Measurements from ENCODE around the gene EID3.
"Not testable (repeated sequence)": the region's sequence is repeated elsewhere in the genome, so short reads cannot be mapped to it uniquely, and the experiment has no call there.

EID3 gene

DNA sequence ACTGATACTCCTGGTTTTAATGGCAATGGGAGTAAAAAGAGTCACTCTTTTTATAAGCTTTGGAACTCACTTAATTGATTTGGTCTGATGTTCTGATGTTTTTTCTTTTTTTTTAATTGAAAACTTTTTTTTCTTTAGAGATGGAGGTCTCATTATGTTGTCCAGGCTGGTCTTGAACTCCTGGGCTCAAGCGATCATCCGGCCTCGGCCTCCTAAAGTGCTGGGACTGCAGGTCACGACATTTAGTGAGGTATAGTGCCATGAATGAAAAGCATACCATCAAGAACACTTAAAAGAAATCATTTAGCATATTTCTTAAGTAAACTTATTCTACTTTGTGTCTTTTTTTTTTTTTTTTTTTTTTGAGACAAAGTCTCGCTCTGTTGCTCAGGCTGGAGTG is 12.7 kb upstream of the EID3 start:
- DNase-seq: no peak

DNA sequence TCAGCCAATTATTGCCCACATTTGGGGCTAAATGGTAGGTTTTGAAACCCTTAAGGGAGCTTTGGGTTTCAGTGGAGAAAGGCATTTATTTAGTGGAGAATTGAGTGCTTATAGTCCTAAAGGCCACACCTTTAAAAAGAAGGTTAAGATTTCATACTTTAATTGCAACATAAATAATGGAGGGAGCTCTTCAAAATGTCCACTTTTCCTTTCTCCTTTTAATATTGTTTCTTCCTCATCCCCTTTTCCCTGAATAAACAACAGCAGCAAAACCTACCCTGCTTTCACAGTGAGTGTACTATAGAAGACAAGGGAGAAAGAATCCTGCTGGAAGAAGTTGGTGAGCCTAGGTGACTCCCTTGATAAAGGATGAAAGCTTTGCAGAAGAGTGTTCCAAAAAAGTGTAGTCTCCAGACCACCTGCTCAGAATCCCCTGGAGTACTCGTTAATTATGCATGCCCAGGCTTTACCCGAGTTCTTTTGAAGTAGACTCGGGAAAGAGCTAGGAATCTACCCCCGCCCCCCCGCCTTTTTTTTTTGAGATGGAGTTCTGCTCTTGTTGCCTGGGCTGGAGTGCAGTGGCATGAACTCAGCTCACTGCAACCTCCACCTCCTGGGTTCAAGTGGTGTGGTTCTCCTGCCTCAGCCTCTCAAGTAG is 11.5 kb upstream of the EID3 start:
- peak; percentile 43 for DNase-seq

DNA sequence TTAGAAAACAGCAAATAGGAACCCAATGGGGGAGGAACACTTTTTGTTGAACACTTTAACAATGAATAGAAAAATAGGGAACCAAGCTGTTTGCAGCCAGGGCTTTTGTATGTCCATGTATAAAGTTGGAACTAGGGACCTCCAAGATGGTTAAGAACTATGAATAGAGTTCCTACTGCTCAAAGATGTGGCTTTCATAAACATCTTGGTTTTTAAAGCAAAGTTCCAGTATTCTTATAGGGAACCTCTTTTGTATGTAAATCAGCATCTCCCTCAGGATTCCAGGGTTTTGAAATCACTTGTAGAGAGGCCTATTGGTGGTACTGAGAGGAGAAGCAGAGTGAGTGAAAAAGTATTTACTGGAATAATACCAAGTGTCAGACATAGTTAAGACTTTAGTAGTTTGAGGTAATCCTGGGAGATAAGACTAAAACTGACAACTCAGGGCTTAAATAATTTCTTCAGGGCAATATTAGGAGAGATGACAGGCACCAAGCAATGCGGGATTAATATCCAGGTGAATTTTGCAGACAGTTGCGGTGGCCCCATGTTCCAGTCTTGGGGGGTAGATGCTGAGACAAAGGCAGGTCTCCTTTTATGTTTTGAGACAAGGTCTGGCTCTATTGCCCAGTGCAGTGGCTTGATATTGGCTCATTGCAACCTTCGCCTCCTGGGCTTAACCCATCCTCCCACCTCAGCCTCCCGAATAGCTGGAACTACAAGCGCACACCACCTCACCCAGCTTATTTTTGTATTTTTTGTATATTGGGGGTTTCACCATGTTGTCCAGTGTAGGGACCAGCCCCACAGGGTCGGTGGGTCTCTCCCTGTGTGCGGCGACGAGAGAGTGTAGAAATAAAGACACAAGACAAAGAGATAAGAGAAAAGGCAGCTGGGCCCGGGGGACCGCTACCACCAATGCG is 10.4 kb upstream of the EID3 start:
- no peak for DNase-seq

- DNase-seq: not testable (repeated sequence)
Observed at GRCh38 chr12:104294158-104294859, 9.2 kb upstream of the EID3 start.

GRCh38 chr12:104294927-104295668 is 8.4 kb upstream of the EID3 start:
- no peak for DNase-seq

- DNase-seq: no peak
Observed at GRCh38 chr12:104295954-104296353, 7.6 kb upstream of the EID3 start.

DNA sequence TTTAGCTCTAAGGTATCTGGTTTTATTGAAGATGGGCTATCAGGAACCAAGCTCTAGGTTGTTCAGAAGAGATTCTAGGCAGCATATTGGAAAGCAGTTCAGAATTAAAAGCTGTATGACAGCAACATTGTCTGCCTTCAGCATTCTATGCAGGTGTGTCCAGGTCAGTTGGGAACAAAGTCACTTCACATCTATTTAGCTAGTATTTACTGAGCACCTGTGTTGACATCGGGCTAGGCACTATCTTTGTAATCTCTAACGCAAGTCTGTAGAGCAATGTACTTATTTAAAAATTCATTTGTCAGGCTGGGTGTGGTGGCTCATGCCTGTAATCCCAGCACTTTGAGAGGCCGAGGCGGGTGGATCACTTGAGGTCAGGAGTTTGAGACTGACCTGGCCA is 6.8 kb upstream of the EID3 start:
- no peak for DNase-seq

DNA sequence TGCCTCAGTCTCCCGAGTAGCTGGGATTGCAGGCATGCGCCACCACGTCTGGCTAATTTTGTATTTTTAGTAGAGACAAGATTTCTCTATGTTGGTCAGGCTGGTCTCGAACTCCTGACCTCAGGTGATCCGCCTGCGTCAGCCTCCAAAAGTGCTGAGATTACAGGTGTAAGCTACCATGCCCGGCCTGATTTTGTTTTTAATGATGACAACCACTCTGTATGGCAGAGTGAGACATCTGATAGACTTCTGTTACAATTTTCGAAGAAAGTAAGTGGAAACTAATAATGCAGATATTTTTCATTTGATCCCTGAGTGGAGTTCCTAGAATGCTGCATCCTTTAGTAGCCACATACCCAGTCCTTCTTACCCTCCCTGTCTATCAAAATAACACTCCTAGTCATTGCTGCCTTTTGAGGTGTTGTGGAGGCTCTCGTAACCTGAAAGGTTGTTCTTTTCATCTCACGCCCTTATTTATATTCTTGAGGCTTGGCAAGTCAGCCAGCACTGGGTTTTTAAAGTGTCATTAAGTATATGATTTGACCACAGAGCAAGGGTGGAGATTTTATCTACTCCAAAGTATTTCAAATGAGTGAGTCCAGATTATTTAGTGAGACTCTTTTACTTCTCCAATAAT is 5.9 kb upstream of the EID3 start:
- peak; percentile 44 for DNase-seq

DNA sequence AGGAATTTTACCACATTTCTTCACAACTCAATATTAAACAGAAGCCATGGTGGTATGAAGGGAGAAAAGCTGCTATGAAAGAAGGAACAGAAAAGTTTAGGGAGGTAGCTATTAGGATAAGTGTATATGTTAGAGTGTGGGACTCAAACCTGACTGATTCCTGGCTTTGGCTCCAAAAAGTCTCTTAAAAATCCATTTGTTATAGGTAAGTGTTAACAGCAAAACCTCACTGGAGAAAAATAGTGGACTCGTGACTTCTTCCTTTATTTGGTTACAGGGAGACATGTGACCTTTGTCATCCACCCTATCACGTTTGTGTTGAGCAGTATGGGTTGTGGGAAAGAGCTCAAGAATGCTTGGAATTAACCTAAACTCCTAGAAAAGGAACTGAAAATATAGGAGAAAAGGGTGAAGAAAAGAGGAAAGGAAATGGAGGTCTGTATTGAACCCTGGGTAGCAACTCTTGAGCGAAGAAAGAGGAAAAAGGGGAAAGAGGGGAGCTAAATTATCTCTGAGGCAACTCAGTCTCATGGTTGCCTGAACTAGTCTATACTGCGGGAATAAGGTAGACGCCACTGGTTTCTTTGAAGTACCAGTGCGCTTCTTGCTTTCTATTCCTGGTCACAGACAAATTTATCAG is 3.6 kb upstream of the EID3 start:
- DNase-seq: no peak

- DNase-seq: no peak
Observed at GRCh38 chr12:104304261-104305009, 896 bp downstream of the EID3 start.

- DNase-seq: no peak
Observed at GRCh38 chr12:104305349-104305748, 1.8 kb downstream of the EID3 start.

DNA sequence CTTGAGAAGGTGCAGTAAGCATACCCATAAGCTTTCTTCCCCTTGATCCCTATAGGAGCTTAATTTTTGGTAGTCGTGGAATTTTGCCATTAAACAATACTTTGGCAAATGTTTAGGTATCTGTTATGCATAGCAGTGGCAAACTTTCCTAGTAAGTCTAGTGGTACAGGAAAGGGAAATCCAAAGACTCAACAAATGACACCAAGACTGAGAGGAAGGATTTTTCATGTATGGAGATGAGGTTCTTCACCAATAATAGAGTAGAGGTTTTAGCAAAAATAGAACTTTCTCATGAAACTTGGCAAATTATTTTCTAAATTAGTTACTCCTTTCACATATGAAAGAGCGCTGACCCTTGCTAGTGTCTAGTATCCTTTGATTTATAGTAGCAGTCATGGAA is 2.8 kb downstream of the EID3 start:
- no peak for DNase-seq

- DNase-seq: no peak
Observed at GRCh38 chr12:104306943-104307654, 3.6 kb downstream of the EID3 start.

DNA sequence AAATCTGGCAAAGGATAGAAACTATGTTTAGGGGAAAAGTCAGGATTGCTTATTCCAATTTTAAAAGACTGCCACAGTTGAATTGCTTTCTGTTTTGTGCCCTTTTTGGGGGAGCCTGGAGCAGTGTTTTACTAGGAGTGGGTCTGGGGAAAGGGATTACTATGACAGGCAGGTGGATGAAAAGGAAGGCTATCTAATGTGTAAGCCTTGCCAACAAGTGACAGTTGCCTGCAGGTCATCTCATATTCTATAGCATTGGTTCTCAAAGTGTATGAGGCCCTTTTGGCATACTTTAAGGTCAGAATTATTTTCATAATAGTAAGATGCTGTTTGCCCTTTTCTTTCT is 4.1 kb downstream of the EID3 start:
- no peak for DNase-seq

- DNase-seq: no peak
Observed at GRCh38 chr12:104309446-104309993, 6.0 kb downstream of the EID3 start.

DNA sequence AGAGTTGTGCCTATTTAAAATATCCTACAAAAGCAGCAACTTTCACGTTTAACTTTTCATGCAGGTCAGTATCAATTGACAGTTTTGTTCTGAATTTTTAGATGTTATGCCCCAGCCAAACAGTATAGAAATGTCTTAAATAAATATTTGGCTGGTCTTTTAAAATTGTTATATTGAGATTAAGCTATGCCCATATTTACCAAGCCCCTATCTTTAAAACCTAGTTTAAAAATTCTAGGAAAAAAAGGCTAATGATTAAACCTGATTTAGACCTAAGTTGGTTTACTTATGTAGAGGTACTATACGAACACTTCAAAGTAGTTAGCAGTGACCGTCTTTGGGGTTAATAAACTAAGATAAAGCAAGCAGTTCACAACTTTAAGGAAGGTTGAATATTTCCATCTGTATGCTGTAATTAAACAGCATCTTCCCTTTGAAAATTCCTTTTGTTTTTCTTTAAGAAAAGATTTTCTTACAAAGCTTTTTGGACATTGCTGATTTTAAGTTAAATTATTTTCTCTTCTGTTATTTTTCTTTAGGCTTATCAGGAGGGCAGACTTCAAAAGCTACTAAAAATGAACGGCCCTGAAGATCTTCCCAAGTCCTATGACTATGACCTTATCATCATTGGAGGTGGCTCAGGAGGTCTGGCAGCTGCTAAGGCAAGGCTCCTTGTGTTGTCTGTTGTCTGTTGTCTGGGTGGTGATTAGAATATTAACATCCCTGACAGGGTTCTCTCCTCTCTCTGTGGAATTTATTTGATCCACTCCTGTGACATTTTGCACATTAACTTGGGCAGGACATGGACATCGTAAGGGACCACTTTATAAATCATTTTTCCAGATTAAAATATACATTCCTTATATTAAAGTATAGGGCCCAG is 7.5 kb downstream of the EID3 start:
- no peak for DNase-seq

DNA sequence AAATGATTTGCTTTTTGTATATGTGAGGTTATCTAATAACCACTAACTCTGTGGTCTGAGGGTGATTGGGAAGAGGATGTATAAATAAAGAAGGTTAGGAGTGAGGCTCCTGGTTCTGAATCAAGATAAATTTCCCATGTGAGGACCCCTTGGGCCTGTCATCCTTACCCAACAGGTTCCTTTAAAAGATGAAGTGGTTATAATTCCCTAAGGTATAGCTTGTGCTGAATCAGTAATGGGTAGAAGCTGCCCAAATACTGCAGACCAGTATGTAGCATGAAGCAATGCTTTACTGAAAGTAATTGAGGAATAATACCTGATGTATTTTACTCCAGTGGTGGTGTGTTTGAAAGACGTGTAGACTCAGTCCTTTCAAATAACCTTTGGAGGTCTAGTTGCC is 8.7 kb downstream of the EID3 start:
- DNase-seq: no peak

DNA sequence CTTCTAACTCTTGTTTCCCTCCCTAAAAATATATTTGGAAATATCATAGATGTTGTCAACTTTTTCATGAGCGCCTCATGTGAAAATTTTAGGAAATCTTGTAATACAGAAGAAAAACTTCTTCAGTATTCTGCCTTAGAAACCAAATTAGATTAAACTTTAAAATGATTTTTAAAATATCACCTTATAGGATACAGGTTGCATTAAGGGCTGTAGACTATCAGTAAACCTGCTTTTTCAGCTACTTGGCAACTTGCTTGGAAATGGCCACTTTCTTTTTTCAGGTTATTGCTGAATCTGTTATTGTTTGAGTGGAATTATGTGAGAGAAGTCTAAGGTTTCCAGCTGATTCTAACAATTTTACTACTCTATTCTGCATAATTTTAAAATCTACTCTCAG is 9.1 kb downstream of the EID3 start:
- DNase-seq: no peak

DNA sequence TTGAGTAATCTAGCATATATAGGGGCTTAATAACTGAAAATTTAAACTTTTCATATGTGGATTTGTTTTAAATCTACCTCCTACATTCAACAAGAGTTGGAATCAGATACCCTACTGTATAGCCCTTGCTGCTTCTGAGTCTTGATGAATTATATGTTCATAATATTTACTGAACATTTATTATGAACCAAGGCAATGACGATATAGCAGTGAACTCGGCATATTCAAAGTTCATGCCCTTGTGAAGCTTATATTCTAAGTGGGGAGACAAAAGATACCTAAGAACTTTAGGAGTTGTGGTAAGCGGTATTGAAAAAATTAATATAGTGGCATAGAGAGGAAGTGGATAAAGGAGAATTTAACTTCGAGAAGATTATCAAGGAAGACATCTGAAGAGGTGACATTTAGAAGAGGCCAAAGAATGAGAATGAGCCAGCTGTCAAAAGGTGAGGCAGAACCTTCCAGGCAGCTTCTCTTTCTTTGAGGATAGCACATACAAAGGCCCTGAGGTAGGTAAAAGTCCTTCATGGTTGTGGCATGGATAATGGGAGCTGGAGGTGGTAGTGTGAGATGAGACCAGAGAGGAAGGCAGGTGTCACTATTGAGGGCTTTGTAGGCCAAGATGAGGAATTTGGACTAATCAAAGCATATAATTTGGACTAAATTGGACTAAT is 10.2 kb downstream of the EID3 start:
- no peak for DNase-seq
